Measurements from ENCODE around the gene GALNS.

The GALNS gene

DNA sequence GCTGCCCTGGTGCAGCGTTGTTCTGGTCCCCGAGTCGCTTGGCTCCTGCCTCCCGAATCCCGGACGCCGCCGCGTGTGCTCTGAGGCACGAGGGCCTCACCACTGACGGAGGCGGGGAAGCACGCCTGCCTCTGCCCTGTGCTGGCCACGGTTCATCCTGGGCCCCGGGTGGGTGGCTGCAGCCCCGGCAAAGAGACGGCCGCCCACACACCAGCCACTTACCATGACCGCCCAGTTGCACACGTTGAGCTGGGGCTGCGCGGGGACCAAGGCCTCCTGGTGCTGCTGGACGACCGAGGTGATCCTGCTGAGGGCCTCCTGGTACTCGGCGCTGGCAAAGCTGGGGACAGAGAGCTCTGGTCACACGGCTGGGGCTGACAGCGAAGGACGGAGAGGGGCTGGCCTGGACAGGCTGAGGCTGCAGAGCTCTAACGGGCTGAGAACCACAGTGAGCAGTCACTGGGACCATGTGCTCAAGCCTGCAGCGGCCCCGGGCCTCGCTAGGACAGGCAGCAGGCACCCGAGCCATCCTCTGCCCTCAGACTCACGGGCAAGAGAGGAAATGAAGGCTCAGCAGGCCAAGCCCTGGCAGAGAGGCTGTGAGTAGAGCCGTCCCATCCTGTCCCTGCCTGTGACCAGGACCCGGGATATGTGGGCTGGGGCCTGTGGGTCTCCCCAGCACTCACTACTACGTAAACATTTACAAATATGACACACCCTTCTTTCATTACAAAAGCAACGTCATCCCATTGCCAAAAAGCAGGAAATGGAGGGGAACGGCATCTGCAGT lies 38.8 kb downstream of the GALNS start:
- DNase-seq (ENCODE audit: low spot score): no peak

DNA sequence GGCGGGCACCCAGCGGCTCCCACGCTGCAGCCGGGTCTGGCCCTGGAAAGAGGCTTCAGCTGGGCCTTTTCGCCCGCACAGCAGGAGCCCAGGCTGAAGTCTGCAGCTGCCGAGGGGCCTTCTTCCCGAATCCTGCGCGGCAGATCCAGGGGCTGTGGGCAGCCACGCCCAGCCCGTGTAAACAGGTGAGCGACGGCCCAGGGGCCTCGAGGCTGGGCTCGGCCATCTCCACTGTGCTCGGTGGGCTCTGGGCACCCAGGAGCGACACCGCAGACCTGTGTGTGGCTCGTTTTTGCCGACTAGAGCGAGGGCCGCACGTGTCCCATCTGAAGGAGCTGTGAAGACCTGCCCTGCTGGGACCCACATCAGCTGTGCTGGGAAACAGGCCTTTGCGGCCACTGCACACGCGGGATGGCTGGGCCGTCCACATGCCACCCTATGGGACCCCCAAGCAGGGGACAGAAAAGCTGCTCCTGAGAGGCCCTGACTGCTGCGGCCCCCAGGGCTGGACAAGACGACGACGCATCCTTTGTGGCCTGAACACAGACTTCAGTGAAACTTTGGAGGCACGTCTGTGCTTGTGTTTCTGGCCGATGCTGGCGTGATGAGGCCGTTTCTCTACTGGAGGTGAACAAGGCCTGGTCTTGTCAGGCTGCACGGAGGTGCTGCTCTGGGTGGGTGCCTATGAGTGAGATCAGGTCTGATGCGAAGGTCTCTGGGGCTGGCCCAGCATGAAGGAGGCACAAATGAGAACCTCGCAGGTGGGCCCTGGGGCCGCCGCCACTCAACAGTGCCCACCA lies 39.8 kb downstream of the GALNS start:
- no peak for DNase-seq (ENCODE audit: low spot score)

DNA sequence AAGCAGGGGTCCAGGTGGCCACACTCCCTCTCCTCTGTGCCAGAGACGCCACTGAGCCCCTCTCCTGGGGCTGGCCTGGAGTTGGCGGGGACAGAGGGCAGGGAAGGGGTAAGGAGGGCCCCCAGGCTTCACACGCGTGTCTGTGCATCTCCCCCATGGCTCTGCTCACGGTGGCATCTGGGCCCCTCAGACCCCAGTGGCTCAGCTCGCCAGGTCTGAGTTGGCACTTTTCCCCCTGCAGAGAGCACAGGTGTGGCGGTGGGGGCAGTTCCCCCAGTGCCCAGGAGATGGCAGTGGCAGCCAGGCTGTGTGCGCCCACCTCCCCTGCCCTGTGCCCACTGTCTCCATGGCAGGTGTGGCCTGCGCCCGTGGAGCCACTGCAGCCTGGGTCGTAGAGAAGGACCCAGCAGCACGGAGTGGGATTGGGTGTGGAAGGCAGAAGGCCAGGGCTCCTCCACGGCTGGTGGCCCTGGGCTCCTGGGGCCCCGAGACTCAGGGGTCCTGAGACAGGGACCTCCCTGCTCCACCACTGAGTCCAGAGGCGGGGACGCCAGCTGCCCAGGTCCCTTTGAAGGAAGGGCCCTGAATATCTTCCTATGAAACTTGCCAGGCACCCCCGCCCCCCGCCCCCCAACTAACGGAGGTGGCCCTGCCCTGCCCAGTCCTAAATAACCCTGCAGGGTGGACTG lies 40.7 kb downstream of the GALNS start:
- DNase-seq (ENCODE audit: low spot score): peak; percentile 45

DNA sequence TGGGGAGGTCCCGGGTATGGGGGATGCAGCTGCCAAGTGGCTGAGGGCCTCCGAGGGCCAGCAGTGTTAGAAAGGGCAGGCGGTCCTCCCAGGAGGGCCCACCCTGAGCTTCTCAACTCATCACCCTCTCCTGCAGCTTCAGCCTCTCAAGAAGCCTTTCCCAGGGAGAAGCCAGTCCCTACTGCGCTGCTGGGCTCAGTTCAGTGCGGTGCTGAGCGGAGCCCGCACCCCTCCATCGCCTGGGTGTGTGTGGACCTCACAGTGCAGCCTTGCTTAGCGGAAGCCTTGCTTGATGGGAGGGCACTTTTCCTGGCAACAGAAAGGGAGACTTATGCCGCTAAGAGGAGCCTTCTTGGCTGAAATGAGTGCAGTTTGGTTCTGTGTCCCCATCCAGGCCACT lies 41.5 kb downstream of the GALNS start:
- no peak for DNase-seq (ENCODE audit: low spot score)

DNA sequence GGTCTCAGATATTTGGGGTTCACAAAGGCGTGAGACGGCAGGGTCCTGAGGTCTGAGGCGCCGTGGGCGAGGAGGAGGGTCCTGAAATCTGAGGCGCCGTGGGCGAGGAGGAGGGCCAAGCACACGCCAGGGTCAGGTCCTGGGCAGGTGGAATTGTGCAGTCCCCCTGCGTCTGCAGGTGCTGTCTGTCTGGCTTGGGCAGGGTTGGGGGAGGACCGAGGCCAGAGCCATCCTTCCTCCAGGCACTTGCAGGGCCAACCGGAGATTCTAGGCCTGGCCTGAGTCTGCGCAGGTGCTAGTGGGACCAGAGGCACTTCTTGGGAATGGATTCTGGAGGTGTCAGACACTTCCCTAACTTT lies 42.6 kb downstream of the GALNS start:
- DNase-seq (ENCODE audit: low spot score): no peak

DNA sequence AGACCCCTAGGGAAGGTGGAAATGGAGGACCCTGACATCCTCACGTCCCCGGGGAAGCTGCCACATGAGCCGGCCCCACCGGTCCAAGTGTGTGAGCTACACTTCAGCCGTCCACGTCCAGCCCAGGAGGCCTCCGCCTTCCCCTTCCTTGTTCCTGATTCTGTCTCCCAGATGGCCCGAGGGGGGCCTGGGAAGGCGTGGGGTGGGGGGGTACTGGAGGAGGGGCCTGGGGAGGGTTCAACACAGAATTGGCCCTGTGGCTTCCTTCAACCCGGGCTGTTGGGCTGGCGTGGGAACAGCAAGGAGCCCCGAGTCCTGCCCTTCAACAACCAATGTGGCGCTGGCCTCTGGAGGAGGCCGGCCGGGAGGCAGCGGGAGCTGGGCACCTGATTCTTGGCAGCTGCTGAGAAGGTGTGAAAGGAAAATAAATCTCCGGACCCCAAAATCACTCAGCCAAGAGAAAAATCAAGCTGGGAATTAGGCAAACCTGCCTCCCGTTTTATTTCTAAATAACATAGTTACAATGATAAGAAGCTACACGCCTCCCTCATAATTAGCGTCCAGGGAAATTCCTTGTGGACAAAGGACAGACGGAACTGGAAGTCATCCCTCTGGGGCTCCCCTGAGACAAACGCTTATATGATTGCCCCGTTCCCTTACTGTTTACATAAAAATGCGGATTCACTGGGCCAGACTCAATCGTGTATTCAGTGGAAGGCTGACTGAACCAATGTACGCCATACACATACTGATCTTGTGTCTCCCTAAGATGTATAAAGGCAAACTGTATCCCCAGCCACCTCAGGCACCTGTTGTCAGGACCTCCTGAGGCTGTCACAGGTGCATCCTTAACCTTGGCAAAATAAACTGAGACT lies 43.2 kb downstream of the GALNS start:
- no peak for DNase-seq (ENCODE audit: low spot score)

DNA sequence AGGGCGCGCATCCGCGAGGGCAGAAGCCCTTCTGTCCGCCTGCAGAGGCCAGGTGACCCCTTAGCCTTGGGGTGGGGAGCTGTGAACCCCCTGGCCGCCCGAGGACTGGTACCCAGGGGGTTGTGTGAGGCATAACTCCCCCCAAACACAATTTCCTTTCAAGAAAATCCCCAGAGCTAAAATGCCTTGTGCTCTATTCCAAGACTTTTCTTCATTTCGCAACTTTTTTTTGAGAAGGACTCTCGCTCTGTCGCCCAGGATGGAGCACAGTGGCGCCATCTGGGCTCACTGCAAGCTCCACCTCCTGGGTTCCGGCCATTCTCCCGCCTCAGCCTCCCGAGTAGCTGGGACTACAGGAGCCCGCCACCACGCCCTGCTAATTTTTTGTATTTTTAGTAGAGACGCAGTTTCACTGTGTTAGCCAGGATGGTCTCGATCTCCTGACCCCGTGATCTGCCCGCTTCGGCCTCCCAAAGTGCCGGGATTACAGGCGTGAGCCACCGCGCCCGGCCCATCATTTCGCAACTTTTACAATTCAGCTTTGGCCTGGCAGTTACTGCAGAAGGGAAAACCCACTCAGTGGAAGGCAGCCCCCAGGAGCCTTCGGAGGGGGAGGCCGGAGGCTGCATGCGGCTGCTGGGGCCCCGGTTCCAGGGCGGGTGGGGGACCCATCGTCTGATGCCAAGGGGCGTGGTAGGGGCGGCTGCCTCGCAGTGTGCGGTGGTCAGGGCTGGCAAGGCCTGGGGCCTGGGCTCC lies 44.1 kb downstream of the GALNS start:
- peak; percentile 21 for DNase-seq (ENCODE audit: low spot score)

DNA sequence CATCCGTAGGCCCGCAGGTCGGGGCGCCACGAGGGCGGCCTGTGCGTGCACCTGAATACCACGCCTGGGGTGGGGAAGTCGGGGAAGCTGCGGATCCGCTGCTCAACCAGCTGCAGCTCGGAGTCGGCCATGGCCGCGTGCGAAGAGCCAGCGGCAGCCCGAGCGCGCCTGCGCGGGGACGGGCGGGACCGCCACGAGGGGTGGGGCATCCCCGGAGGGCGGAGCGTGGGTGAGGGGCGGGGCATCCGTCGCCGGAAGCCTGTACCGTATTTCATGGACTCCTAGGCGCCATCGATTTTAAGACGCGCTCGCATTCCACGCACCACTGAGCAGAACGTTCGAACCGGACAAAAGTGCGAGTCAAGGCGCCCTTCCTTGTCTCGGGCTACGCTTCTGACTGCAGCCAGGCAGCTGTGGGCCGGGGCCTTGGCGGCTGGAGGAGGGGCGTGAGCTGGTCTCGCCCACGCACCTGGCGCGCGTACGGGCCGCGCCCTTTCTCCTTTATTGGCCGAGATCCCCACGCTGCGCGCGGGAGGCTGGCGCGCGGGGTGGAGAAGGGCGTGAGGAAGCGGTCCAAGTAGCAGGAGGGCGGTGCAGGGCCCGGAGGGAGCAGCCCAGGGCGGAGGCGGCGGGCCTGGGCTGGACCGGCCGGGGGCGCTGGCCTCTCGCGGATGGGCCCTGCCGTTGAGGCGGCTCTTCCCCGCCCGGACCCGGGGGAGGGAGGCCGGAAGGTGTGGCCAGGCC lies 44.8 kb downstream of the GALNS start, which contains the start of gene APRT:
Gene APRT, minus strand, starts transcription at position 160 of the 744 bp plus-strand sequence. Its CDS starts 29 bp downstream, at position 131.
- DNase-seq (ENCODE audit: low spot score): peak; percentile 97

DNA sequence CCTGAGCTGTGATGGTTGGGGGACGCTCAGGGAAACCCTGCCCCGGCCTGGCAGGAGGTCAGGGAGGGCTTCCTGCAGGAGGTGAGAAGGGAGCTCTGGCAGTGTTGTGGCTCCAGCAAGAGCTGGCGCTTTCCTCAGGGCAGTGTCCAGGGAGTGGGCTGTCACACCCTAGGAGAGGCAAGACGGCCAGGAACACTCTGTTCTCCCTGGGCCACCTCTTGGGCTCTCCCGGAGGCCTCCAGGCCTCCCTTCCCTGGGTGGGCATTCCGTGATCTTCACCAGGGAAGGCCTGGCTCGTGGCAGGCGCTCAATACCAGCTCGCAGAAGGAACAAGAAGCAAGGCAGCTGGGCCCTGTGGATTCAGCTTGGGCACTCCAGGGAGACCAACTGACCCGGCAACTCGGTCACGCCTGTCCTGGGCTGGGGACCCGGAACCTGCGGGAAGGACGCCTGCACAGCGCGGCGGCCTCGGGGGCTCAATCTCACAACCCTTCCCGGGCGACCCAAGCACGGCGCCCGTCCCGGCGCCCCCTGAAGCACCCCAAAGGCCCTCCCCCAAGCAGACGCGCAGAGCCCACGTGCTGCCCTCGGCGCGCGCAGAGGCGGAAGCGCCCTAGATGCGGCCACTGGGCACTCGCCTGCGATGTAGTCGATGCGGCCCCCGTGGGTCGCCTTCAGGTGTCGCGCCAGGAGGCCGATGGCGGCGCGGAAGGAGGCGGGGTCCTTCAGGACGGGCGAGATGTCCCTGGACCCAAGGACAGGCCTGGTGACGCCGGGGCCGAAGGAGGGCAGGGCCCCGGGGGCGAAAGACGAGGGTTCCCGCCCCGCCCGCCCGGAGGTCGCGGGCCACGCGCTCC lies 45.6 kb downstream of the GALNS start:
- DNase-seq (ENCODE audit: low spot score): peak; percentile 60

DNA sequence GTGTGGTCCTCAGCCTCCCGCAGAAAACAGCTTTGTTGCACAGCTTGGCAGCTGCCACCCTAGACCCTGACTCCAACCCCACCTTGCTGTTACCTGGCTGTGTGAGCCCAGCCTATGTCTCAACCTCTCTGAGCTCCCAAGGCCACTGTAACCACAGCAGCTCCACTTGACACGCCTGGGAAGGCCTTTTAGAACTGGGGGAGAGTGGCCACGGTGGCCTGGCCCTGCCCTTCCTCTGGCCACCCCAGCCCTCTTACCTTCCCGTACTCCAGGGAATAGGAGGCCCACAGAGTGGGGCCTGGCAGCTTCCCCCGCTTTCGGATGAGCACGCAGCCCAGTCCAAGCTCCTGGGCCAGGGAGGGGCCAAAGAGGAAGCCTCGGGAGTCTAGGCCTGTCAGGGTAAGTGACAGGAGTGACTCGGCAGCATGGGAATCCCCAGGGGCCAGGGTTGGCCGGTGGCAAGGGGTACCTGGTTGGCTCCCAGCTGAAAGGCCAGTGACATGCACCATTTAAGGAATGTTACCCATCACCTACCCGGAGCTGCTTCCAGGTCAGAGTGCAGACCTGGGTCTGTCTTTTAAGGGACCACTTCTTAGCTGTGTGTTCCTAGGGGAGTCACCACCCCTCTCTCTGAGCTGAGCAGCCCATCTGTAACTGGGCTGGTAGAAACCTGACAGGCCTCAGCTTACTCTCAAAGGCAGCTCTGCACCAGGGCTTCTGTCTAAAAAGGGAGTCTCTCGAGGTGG lies 46.4 kb downstream of the GALNS start:
- DNase-seq (ENCODE audit: low spot score): no peak

DNA sequence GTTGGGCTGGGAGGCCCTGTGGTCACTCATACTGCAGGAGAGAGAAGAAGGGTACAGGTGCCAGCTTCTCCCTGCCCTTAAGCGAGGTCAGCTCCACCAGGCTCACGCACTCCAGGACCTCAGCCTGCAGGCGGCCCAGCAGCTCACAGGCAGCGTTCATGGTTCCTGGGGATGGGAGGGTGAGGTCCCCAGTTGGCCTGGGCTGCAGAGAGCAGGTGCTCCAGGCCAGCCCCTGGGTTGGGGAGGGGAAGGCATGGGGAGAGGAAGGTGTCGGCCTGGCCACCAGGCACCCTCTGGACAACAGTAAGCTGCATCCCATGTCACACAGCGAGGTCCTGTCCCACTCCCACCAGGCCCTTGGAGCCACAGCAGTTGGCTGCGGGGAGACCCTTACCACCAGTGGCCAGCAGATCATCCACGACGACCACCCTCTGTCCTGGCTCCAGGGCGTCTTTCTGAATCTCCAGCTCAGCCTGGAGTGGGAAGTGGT lies 47.0 kb downstream of the GALNS start:
- no peak for DNase-seq (ENCODE audit: low spot score)

DNA sequence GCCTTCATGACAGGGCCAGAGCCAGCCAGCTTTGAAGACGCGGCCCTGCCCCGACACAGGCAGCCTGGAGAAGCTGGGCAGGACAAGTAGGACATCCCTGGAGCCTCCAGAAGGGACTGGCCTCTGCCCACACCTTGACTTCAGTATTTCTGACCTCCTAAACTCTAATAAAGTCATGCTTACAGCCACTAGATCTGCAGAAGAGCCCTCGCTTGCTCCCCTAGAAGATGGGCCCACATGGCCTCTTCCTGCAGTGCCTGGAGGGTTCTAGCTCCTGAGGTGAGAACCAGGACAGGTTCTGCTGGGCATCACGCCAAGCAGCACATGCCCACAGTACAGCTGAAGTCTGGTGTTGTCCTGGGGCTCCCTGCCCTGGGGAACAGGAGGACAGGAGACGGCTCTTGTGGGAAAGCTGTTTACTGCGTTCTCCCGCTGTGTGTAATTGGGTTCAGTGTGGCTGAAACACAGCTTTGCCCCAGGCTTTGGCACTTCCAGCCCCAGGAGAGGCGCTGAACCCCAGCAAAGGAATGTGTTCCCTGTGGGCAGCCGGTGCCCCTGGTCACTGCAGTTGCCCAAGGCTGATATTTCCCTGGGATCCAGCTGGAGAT lies 47.6 kb downstream of the GALNS start:
- no peak for DNase-seq (ENCODE audit: low spot score)

DNA sequence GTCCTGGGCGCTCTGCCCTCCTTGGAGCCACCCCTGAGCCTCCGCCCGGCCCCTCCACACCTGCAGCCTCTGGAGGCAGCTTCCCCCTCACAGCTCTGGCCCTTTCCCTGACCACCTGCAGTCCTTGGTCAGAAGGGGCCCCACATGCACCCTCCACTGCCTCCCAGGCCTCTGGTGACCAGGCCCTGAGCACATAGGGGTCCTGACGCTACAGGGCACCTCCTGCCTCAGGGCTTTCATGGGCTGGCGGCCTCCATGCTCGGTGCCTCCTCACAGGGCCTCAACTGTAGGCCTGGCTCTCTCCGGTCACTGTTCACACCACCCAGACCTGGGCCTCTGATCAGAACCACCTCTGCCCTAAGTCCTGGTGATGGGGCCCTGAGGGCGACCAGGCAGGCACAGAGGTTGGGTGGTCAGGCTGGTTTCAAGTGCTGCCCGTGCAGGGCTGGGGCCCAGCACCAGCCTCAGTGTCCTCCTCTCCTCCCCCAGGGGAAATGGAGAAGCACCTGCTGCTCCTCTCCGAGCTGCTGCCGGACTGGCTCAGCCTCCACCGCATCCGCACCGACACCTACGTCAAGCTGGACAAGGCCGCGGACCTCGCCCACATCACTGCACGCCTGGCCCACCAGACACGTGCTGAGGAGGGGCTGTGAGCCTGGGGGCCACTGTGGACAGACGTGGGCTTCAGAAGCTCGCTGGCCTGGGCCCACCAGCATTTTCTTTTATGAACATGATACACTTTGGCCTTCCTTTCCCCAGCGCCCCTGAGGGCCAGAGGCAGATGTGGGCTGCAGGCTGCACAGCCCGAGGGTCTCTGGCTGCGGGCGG lies 48.9 kb downstream of the GALNS start:
- no peak for DNase-seq (ENCODE audit: low spot score)

DNA sequence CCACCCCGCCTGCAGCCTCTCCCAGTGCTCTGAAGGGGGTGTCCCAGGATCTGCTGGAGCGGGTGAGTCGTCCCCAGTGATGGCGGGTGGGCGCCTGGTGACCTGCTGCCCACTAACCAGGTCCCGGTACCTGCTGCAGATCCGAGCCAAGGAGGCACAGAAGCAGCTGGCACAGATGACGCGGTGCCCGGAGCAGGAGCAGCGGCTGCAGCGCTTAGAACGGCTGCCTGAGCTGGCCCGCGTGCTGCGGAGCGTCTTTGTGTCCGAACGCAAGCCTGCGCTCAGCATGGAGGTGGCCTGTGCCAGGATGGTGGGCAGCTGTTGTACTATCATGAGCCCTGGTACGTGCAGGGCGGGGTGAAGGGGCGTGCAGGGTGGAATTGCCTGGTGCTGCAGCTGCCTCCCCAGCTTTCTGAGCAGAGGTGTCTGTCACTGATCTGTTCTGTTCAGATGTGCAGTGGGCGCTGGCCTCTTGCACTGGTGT lies 49.6 kb downstream of the GALNS start:
- DNase-seq (ENCODE audit: low spot score): no peak

DNA sequence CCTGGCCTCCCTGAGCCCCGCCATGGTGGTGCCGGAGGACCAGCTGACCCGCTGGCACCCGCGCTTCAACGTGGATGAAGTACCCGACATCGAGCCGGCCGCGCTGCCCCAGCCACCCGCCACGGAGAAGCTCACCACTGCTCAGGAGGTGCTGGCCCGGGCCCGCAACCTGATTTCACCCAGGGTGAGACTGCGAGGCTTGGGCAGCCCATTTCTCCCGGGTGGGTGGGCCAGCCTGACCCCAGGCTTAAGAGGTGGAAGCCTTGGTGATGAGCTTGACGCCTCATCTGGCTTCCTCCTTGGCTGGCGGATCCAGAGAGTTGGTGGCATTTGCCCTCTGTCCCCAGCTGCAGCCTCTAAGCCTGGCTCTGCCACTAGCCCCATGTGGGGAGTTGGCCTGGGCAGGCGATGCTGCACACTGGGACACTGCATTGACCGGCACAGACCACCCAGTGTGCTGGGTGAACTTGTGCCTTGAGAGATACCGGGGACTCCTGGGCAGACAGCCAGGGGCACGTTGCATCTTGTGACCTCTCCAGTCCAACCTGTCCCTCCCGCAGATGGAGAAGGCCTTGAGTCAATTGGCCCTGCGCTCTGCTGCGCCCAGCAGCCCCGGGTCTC lies 50.1 kb downstream of the GALNS start:
- DNase-seq (ENCODE audit: low spot score): no peak

DNA sequence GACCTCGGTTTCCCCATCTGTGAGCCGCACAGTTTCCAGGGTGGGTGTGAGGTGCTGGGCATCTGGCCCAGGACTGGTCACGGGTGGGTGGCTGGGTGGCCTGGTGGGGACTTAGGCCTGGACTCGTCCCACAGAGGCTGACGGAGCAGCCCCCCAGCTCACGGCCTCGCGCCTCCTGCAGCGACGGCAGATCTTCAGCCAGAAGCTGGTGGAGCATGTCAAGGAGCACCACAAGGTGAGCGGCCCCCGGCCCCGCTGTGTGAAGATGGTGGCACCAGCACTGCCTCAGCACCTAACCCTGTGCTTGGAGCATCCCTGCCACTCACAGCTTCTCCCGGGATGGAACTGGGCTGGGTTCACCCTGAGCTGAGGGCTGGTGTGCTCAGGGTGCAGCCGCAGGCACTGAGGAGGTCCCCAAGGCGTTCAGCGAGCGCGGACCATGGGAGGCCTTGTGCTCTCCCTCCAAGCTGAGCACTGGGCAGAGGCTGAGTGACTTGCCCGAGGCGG lies 50.8 kb downstream of the GALNS start:
- DNase-seq (ENCODE audit: low spot score): no peak

Measured in CD4-positive, alpha-beta T cell treated with Interleukin-2 at 100 ng/mL for 4 hours (primary cell).